SK-N-SH (cell line): ENCODE data around the gene TMEM115. TPM values are rescaled to one million over a fixed set of nuclear protein-coding genes. Genes with fewer than 3 reads are reported as not detected.

Source experiments
- CTCF ChIA-PET: fragments of 300-600, 350-600 bp; formaldehyde crosslinking; extraction: SDS; loops from one replicate; lab custom pipeline; 2021; lab: Yijun Ruan, JAX
- POLR2A ChIA-PET: fragments of 350-600 bp; sonication (Branson Sonifier 250); formaldehyde crosslinking; extraction: SDS; loops from one replicate; lab custom pipeline; 2020; ENCODE audit warnings: antibody characterized with exemption, inconsistent platforms; lab: Yijun Ruan, JAX
- DNase-seq: peaks from one replicate; pipeline ENCODE4 v3.0.0; 2012
- H2AFZ ChIP-seq: fragments of 200-600 bp; sonication (generic); 2 replicates; pipeline ENCODE4 v1.8.1; 2016; ENCODE audit warnings: antibody characterized with exemption, mild to moderate bottlenecking, low read depth
- H3F3A ChIP-seq: fragments of 200-600 bp; sonication (generic); replicated peaks from 2 replicates; pipeline ENCODE3; 2016; ENCODE audit warnings: antibody characterized with exemption, mild to moderate bottlenecking; ENCODE audit not compliant: insufficient read depth
- H3K27ac ChIP-seq, 2 experiments: fragments of 200-500 bp in 1 of 2; fragments of 200-600 bp in 1 of 2; sonication (Bioruptor generic) in 1 of 2; sonication (generic), shearing (Covaris generic) in 1 of 2; 2 replicates each; pipeline versions ENCODE4 v1.5.1 to v1.6.1; 2014 to 2016; ENCODE audit warnings: low read depth in 2 of 2, inconsistent platforms in 1 of 2, low read length in 1 of 2, mild to moderate bottlenecking in 1 of 2, mixed read lengths in 1 of 2
- H3K27me3 ChIP-seq: fragments of 200-600 bp; sonication (generic), shearing (Covaris generic); 2 replicates; pipeline ENCODE4 v1.6.1; 2016; ENCODE audit warnings: mixed run types; ENCODE audit not compliant: insufficient read depth
- H3K36me3 ChIP-seq, 2 experiments: fragments of 200-500 bp in 1 of 2; fragments of 200-600 bp in 1 of 2; sonication (Bioruptor generic) in 1 of 2; sonication (generic) in 1 of 2; replicated peaks in 1 of 2; 2 replicates each; pipeline versions ENCODE3 to v1.5.1; 2014 to 2016; ENCODE audit warnings: low read length in 1 of 2, mild to moderate bottlenecking in 1 of 2; ENCODE audit not compliant: insufficient read depth in 2 of 2, control insufficient read depth in 1 of 2
- H3K4me1 ChIP-seq, 2 experiments: fragments of 200-500 bp in 1 of 2; fragments of 200-600 bp in 1 of 2; sonication (Bioruptor generic) in 1 of 2; sonication (generic), shearing (Covaris generic) in 1 of 2; 2 replicates each; pipeline versions ENCODE4 v1.5.1 to v1.6.1; 2014 to 2016; ENCODE audit warnings: low read depth in 1 of 2, low read length in 1 of 2, mixed run types in 1 of 2; ENCODE audit not compliant: insufficient read depth in 2 of 2, control insufficient read depth in 1 of 2
- H3K4me2 ChIP-seq: fragments of 200-600 bp; sonication (generic), shearing (Covaris generic); 2 replicates; pipeline ENCODE4 v1.6.1; 2017; ENCODE audit warnings: mixed run types
- H3K4me3 ChIP-seq, 2 experiments: fragments of 200-500 bp in 1 of 2; fragments of 200-600 bp in 1 of 2; sonication (Bioruptor generic) in 1 of 2; sonication (generic), shearing (Covaris generic) in 1 of 2; 2 replicates each; pipeline versions ENCODE4 v1.5.1 to v1.8.1; 2014 to 2016; ENCODE audit warnings: low read depth in 2 of 2, inconsistent platforms in 1 of 2, low read length in 1 of 2, mild to moderate bottlenecking in 1 of 2, mixed read lengths in 1 of 2, moderate library complexity in 1 of 2
- H3K79me2 ChIP-seq: fragments of 200-600 bp; sonication (generic); 2 replicates; pipeline ENCODE4 v1.8.1; 2017; ENCODE audit warnings: mild to moderate bottlenecking; ENCODE audit not compliant: insufficient read depth
- H3K9ac ChIP-seq: fragments of 200-600 bp; sonication (generic); 2 replicates; pipeline ENCODE4 v1.6.1; 2017; ENCODE audit warnings: mixed run types
- H3K9me2 ChIP-seq: fragments of 200-600 bp; sonication (generic); 2 replicates; pipeline ENCODE4 v1.6.1; 2017; ENCODE audit warnings: mixed run types
- H3K9me3 ChIP-seq: fragments of 200-600 bp; sonication (generic); 2 replicates; pipeline ENCODE4 v1.6.1; 2017; ENCODE audit warnings: mixed run types, mild to moderate bottlenecking, moderate library complexity
- H4K20me1 ChIP-seq: fragments of 200-600 bp; sonication (generic); 2 replicates; pipeline ENCODE4 v1.6.1; 2017; ENCODE audit warnings: mild to moderate bottlenecking, mixed run types; ENCODE audit not compliant: insufficient read depth
- CHD2 ChIP-seq: fragments of 150-350 bp; IDR thresholded peaks from 2 replicates; pipeline ENCODE4 v1.6.1; 2018; ENCODE audit warnings: low read length; ENCODE audit not compliant: partially characterized antibody
- ELF1 ChIP-seq: IDR thresholded peaks from 2 replicates; pipeline ENCODE4 v1.4.0; 2012
- EZH2phosphoT487 ChIP-seq: fragments of 200-600 bp; sonication (generic); IDR thresholded peaks from 2 replicates; pipeline ENCODE4 v1.6.1; 2017; ENCODE audit warnings: low read depth, mixed run types, mild to moderate bottlenecking, antibody characterized with exemption, moderate library complexity, borderline replicate concordance
- FOXJ3 ChIP-seq: sonication (generic); formaldehyde crosslinking; IDR thresholded peaks from 2 replicates; pipeline ENCODE4 v1.5.1; 2020; ENCODE audit warnings: mild to moderate bottlenecking, missing genetic modification reagents
- MEF2A ChIP-seq: IDR thresholded peaks from 2 replicates; pipeline ENCODE4 v1.4.0; 2012; ENCODE audit warnings: low read depth, borderline replicate concordance
- NRF1 ChIP-seq: IDR thresholded peaks from 2 replicates; pipeline ENCODE4 v1.6.1; 2012; ENCODE audit warnings: low read depth, mild to moderate bottlenecking, low read length
- SMC3 ChIP-seq: IDR thresholded peaks from 2 replicates; pipeline ENCODE4 v1.6.1; 2012; ENCODE audit warnings: low read depth, low read length, improper control_type of control experiment
- WGBS: methylation state at CpG from one replicate; pipeline ENCODE4 v1.1.6; 2017; ENCODE audit warnings: low lambda C conversion rate; 5-methylcytosine and 5-hydroxymethylcytosine counted together
- polyA plus RNA-seq, 3 experiments: library from polyadenylated mRNA; depleted of rRNA; stranded (reverse); fragments of >200 nt; gene quantifications; 2 replicates each; pipeline ENCODE4 v1.2.3, GENCODE V29; 2012
- TF ChIP-seq, protein P1 (sequence below): IDR thresholded peaks from 2 replicates; pipeline ENCODE4 v1.6.1; 2012; ENCODE audit warnings: mild to moderate bottlenecking, low read depth, low read length, moderate library complexity
- TF ChIP-seq, protein P2 (sequence below): fragments of 200-600 bp; sonication (generic); IDR thresholded peaks from 2 replicates; pipeline ENCODE4 v1.6.1; 2017; ENCODE audit warnings: antibody characterized with exemption, mild to moderate bottlenecking, moderate library complexity
- TF ChIP-seq, protein P3 (sequence below): IDR thresholded peaks from 2 replicates; pipeline ENCODE4 v1.4.0; 2012; ENCODE audit warnings: low read depth
- TF ChIP-seq, protein P4 (sequence below): fragments of 150-350 bp; IDR thresholded peaks from 2 replicates; pipeline ENCODE4 v1.6.1; 2017; ENCODE audit warnings: antibody characterized with exemption, low read length, low read depth, borderline replicate concordance
- TF ChIP-seq, protein P5 (sequence below): fragments of 150-350 bp; IDR thresholded peaks from 2 replicates; pipeline ENCODE4 v1.6.1; 2016; ENCODE audit warnings: mild to moderate bottlenecking, low read depth, low read length

The TMEM115 gene
- polyA plus RNA-seq, 1 of the 3 experiments (the other 2 are of a cell fraction) = 47.8 TPM

DNA sequence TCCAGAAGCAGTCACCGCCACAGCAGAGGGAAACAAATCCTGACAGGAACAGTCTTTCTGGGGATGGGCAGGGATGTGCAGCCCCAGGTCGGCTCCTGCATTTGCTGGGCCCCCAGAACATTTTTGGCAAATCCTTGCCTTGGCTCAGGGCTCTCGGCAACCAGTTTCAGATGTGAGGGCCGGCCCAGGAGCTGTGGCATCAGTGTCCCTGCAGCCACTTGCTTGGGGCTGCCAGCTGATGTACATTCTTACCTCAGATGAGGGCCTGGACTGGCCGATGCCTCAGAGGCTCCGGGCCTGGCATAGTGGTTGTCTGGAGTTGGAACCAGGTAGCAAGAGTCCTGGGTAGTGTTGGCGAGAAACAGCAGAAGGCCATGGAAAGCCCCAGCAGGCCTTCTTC, 4.5 kb downstream of the TMEM115 start:
- 90% methylated on average over 2 of the region's 7 CpGs for WGBS
- Histone ChIP-seq H3K27ac (no peak overlapping the region; a peak in 1 of 4 replicates), H2AFZ (no peak overlapping the region), H3K9ac (no peak overlapping the region), H3K79me2 (peaks cover 87% of the 10 kb centered on the region), H3K9me2 (no peaks in the 10 kb centered on the region), H3K4me2 (no peak overlapping the region), H3K4me3 (no peak overlapping the region), H3K36me3 (peaks cover 21 to 45% of the 10 kb centered on the region in 2 experiments), H3K27me3 (no peaks in the 10 kb centered on the region), H3F3A (peaks cover 7% of the 10 kb centered on the region), H3K9me3 (no peaks in the 10 kb centered on the region), H4K20me1 (peaks cover 60% of the 10 kb centered on the region), H3K4me1 (peaks cover 16 to 64% of the 10 kb centered on the region in 2 experiments; a peak in 2 of 4 replicates)
- TF ChIP-seq, protein P1, sequence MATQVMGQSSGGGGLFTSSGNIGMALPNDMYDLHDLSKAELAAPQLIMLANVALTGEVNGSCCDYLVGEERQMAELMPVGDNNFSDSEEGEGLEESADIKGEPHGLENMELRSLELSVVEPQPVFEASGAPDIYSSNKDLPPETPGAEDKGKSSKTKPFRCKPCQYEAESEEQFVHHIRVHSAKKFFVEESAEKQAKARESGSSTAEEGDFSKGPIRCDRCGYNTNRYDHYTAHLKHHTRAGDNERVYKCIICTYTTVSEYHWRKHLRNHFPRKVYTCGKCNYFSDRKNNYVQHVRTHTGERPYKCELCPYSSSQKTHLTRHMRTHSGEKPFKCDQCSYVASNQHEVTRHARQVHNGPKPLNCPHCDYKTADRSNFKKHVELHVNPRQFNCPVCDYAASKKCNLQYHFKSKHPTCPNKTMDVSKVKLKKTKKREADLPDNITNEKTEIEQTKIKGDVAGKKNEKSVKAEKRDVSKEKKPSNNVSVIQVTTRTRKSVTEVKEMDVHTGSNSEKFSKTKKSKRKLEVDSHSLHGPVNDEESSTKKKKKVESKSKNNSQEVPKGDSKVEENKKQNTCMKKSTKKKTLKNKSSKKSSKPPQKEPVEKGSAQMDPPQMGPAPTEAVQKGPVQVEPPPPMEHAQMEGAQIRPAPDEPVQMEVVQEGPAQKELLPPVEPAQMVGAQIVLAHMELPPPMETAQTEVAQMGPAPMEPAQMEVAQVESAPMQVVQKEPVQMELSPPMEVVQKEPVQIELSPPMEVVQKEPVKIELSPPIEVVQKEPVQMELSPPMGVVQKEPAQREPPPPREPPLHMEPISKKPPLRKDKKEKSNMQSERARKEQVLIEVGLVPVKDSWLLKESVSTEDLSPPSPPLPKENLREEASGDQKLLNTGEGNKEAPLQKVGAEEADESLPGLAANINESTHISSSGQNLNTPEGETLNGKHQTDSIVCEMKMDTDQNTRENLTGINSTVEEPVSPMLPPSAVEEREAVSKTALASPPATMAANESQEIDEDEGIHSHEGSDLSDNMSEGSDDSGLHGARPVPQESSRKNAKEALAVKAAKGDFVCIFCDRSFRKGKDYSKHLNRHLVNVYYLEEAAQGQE = no peak
- TF ChIP-seq, protein P2, sequence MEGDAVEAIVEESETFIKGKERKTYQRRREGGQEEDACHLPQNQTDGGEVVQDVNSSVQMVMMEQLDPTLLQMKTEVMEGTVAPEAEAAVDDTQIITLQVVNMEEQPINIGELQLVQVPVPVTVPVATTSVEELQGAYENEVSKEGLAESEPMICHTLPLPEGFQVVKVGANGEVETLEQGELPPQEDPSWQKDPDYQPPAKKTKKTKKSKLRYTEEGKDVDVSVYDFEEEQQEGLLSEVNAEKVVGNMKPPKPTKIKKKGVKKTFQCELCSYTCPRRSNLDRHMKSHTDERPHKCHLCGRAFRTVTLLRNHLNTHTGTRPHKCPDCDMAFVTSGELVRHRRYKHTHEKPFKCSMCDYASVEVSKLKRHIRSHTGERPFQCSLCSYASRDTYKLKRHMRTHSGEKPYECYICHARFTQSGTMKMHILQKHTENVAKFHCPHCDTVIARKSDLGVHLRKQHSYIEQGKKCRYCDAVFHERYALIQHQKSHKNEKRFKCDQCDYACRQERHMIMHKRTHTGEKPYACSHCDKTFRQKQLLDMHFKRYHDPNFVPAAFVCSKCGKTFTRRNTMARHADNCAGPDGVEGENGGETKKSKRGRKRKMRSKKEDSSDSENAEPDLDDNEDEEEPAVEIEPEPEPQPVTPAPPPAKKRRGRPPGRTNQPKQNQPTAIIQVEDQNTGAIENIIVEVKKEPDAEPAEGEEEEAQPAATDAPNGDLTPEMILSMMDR = no peak
- TF ChIP-seq CHD2 (no peak), ELF1 (no peak), SMC3 (no peak), EZH2phosphoT487 (no peak)
- TF ChIP-seq, protein P3, sequence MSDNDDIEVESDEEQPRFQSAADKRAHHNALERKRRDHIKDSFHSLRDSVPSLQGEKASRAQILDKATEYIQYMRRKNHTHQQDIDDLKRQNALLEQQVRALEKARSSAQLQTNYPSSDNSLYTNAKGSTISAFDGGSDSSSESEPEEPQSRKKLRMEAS = no peak
- no peak for DNase-seq
- POLR2A ChIA-PET = interaction anchor here (1.8 to 4.6 kb wide), 2 partner anchors 26 to 72 kb away, joined by 5 to 13 read pairs; no protein-coding TSS in a partner anchor
- CTCF ChIA-PET = interaction anchor here (0.6 to 6.4 kb wide), 13 partner anchors 14 to 260 kb away, joined by 3 to 57 read pairs (median 7); no protein-coding TSS in a partner anchor

DNA sequence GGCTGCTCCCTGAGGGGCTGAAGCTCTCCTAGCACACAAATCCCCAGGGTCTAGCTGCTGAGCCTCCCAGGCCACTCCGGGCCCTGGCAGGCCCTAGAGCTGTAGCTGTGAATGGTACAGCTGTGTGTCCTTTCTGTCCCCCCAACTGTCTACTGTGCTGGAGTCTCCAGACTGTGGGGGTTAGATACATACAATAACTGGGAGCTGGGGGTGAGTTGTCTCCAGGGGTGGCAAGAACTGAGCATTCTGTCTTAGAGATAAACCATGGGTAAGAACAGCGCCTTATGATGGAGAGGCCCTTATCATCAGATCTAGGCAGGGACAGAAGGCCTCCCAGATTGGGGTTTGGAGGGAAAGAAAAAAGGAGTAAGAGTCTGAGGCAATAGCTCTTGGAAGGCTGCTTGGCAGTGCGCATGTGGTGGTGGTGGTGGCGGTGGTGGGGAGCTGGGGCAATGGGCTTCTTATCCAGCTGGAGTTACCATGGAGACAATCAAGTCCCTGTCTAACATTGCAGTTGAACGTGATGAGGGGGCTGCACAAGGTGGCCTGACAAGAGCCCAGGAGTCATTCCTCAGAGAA, 5.0 kb downstream of the TMEM115 start:
- POLR2A ChIA-PET = interaction anchor here (0.6 to 4.6 kb wide), 7 partner anchors 27 to 213 kb away, joined by 3 to 13 read pairs (median 3); partner anchors contain the start of gene C3orf18
- WGBS = 75% methylated on average over 4 of the region's 5 CpGs
- H3K36me3 ChIP-seq = peaks cover 21 to 45% of the 10 kb centered on the region in 2 experiments
- no peaks in the 10 kb centered on the region for H3K27me3 ChIP-seq
- DNase-seq = no peak
- H2AFZ ChIP-seq = no peak overlapping the region
- H3K4me3 ChIP-seq = no peak overlapping the region
- H3F3A ChIP-seq = peaks cover 7% of the 10 kb centered on the region
- CTCF ChIA-PET = interaction anchor here (0.9 to 6.4 kb wide), 13 partner anchors 14 to 261 kb away, joined by 3 to 57 read pairs (median 7); partner anchors contain the start of gene HYAL1
- no peaks in the 10 kb centered on the region for H3K9me2 ChIP-seq
- H3K4me2 ChIP-seq = no peak overlapping the region
- H3K27ac ChIP-seq = no peak overlapping the region; a peak in 1 of 4 replicates
- peaks cover 92% of the 10 kb centered on the region for H3K79me2 ChIP-seq
- H3K9ac ChIP-seq = no peak overlapping the region
- peaks cover 19 to 67% of the 10 kb centered on the region in 2 experiments; a peak in 2 of 4 replicates for H3K4me1 ChIP-seq
- peaks cover 60% of the 10 kb centered on the region for H4K20me1 ChIP-seq
- H3K9me3 ChIP-seq = no peaks in the 10 kb centered on the region
- TF ChIP-seq ELF1 = no peak
- TF ChIP-seq, protein P1 = no peak
- TF ChIP-seq, protein P4, sequence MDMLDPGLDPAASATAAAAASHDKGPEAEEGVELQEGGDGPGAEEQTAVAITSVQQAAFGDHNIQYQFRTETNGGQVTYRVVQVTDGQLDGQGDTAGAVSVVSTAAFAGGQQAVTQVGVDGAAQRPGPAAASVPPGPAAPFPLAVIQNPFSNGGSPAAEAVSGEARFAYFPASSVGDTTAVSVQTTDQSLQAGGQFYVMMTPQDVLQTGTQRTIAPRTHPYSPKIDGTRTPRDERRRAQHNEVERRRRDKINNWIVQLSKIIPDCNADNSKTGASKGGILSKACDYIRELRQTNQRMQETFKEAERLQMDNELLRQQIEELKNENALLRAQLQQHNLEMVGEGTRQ = no peak
- TF ChIP-seq NRF1 = no peak
- TF ChIP-seq, protein P5, sequence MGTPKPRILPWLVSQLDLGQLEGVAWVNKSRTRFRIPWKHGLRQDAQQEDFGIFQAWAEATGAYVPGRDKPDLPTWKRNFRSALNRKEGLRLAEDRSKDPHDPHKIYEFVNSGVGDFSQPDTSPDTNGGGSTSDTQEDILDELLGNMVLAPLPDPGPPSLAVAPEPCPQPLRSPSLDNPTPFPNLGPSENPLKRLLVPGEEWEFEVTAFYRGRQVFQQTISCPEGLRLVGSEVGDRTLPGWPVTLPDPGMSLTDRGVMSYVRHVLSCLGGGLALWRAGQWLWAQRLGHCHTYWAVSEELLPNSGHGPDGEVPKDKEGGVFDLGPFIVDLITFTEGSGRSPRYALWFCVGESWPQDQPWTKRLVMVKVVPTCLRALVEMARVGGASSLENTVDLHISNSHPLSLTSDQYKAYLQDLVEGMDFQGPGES = no peak
- TF ChIP-seq FOXJ3 (CRISPR knock-in tag) = no peak
- TF ChIP-seq MEF2A = no peak
